Body of pancreas (tissue), 4 donors: ENCODE data around the gene NANOS1. TPM values are rescaled to one million over a fixed set of nuclear protein-coding genes. Genes with fewer than 3 reads are reported as not detected.

ENCODE experiments used
- ATAC-seq: fragments of 150-250 bp; one replicate; pipeline ENCODE4 v1.9.1; 2016
- DNase-seq, 4 donors: peaks; one replicate each; pipeline ENCODE4 v3.0.0-alpha.2; 2019
- H3K27ac ChIP-seq, 4 donors: fragments of 200-600 bp; sonication (generic); 1 replicate in 3 of 4; 2 replicates in 1 of 4; pipeline versions ENCODE4 v1.5.1 to v1.6.1; 2016 to 2019; ENCODE audit warnings: mild to moderate bottlenecking in 1 of 4, mixed read lengths in 1 of 4, moderate library complexity in 1 of 4
- H3K27me3 ChIP-seq, 2 donors: fragments of 200-600 bp; sonication (generic); one replicate each; pipeline ENCODE4 v1.6.0; 2016; ENCODE audit warnings: mild to moderate bottlenecking in 1 of 2
- H3K36me3 ChIP-seq, 2 donors: fragments of 200-600 bp; sonication (generic); replicated peaks in 1 of 2; 2 replicates each; pipeline ENCODE4 v1.5.1; 2016; ENCODE audit warnings: low read depth in 2 of 2; ENCODE audit not compliant: insufficient read depth in 1 of 2
- H3K4me1 ChIP-seq: fragments of 200-600 bp; sonication (generic); one replicate; pipeline ENCODE4 v1.6.0; 2016
- H3K4me3 ChIP-seq, 2 donors: fragments of 200-600 bp; sonication (generic); 1 replicate in 1 of 2; 2 replicates in 1 of 2; pipeline ENCODE4 v1.5.1; 2016 to 2019
- H3K9me3 ChIP-seq, 3 donors: fragments of 200-600 bp; sonication (generic); 1 replicate in 2 of 3; 2 replicates in 1 of 3; pipeline ENCODE4 v1.5.1; 2016
- CTCF ChIP-seq, 7 experiments: fragments of 450-650 bp in 4 of 7; fragments of 200-600 bp in 3 of 7; sonication (generic) in 3 of 7; IDR thresholded peaks; one replicate each; pipeline ENCODE4 v1.5.1; 2016 to 2019; ENCODE audit warnings: antibody characterized with exemption in 7 of 7
- POLR2A ChIP-seq, 3 donors: fragments of 450-650 bp; IDR thresholded peaks; one replicate each; pipeline ENCODE4 v1.6.1; 2016; ENCODE audit warnings: antibody characterized with exemption in 3 of 3, mild to moderate bottlenecking in 2 of 3
- WGBS, 2 donors: methylation state at CpG; one replicate each; pipeline ENCODE4 v1.1.5; 2017; 5-methylcytosine and 5-hydroxymethylcytosine counted together
- intact Hi-C: fragments of 100-400 bp; cut with DNase I; formaldehyde crosslinking; loops from one replicate; pipeline ENCODE4 v1.15.1; 2023
- total RNA-seq, 2 donors: library from RNA; depleted of rRNA; stranded (reverse); fragments of >200 nt; gene quantifications; one replicate each; pipeline ENCODE4 v1.1.0, GENCODE V29; 2016

The NANOS1 gene
- total RNA-seq, 2 donors from 2014 or later = 4.4 to 9.9 TPM

GRCh38 chr10:119005362-119006043 lies 24.0 kb upstream of the NANOS1 start:
- ATAC-seq (no peak), DNase-seq (no peak)
- TF ChIP-seq CTCF (IDR thresholded peaks at IDR 0.05) (no peak), POLR2A (IDR thresholded peaks at IDR 0.05) (no peak)
- 83% methylated on average over 9 of the region's 9 CpGs for WGBS, 2 donors
- intact Hi-C loops = no loop called here
- Histone ChIP-seq H3K27ac (no peak overlapping the region), H3K9me3 (no peaks in the 10 kb centered on the region), H3K4me1 (peaks cover 11% of the 10 kb centered on the region), H3K36me3 (no peaks in the 10 kb centered on the region), H3K4me3 (no peak overlapping the region), H3K27me3 (no peaks in the 10 kb centered on the region)

- TF ChIP-seq CTCF (IDR thresholded peaks at IDR 0.05) = no peak
- no peak for TF ChIP-seq POLR2A (IDR thresholded peaks at IDR 0.05)
- Histone ChIP-seq H3K27ac (no peak overlapping the region), H3K9me3 (no peaks in the 10 kb centered on the region), H3K27me3 (no peaks in the 10 kb centered on the region), H3K36me3 (no peaks in the 10 kb centered on the region), H3K4me1 (peaks cover 7% of the 10 kb centered on the region), H3K4me3 (no peak overlapping the region)
- DNase-seq = peak; percentile 41 to 71 (median 58)
- WGBS, 2 donors = 27 to 45% methylated on average over 8 to 9 of the region's 9 CpGs
- peak; percentile 77 for ATAC-seq
- intact Hi-C loops = no loop called here
These were observed 22.9 kb upstream of the NANOS1 start for GRCh38 chr10:119006451-119007210.

GRCh38 chr10:119007211-119007574 lies 22.3 kb upstream of the NANOS1 start:
- Histone ChIP-seq H3K9me3 (no peaks in the 10 kb centered on the region), H3K4me1 (peaks cover 7% of the 10 kb centered on the region), H3K4me3 (no peak overlapping the region), H3K27ac (no peak overlapping the region), H3K27me3 (no peaks in the 10 kb centered on the region), H3K36me3 (no peaks in the 10 kb centered on the region)
- no peak for DNase-seq
- intact Hi-C loops = no loop called here
- WGBS, 2 donors = 56 to 58% methylated on average over 4 of the region's 4 CpGs
- TF ChIP-seq CTCF (IDR thresholded peaks at IDR 0.05) = no peak
- no peak for TF ChIP-seq POLR2A (IDR thresholded peaks at IDR 0.05)
- no peak for ATAC-seq

GRCh38 chr10:119020627-119020946 lies 8.9 kb upstream of the NANOS1 start:
- H3K36me3 ChIP-seq = no peaks in the 10 kb centered on the region
- intact Hi-C loops = no loop called here
- H3K9me3 ChIP-seq = no peaks in the 10 kb centered on the region
- DNase-seq = no peak
- no peaks in the 10 kb centered on the region for H3K27me3 ChIP-seq
- ATAC-seq = no peak
- H3K4me3 ChIP-seq = no peak overlapping the region
- WGBS, 2 donors = 28 to 29% methylated on average over 1 to 2 of the region's 2 CpGs
- TF ChIP-seq CTCF (IDR thresholded peaks at IDR 0.05) (no peak), POLR2A (IDR thresholded peaks at IDR 0.05) (no peak)
- peaks cover 10% of the 10 kb centered on the region for H3K4me1 ChIP-seq
- H3K27ac ChIP-seq = no peak overlapping the region
